GM19023 (cell line): ENCODE results near the gene SERPING1.

Experiments used
- ATAC-seq: cut with Tn5 transposase; IDR thresholded peaks from one replicate; pipeline ENCODE4 v1.9.1; 2021; ENCODE audit warnings: mild to moderate bottlenecking, moderate library complexity; ENCODE audit not compliant: unreplicated experiment

SERPING1 gene

DNA sequence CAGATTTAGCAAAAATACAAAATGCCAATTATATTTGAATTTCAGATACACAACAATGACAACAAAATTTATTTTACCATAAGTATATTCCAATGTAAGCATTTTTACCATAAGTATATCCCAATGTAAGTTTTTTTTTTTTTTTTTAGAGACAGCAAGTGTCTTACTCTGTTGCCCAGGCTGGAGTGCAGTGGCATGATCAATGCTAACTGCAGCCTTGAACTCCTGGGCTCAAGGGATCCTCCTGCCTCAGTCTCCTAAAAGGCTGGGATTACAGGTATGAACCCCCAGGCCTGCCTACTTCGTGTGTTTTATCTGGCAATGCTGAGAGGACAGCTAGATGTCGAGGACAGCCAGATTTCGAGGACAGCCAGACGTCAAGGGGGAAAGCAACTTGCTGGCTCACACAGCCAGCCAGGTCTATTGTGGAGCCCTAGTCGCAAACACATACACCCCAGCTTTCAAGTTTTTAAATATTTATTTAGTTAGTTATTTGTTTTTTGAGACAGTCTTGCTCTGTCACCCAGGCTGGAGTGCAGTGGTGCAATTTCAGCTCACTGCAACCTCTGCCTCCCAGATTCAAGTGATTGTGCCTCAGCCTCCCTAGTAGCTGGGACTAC lies 1.1 kb upstream of the SERPING1 start:
- no peak for ATAC-seq

DNA sequence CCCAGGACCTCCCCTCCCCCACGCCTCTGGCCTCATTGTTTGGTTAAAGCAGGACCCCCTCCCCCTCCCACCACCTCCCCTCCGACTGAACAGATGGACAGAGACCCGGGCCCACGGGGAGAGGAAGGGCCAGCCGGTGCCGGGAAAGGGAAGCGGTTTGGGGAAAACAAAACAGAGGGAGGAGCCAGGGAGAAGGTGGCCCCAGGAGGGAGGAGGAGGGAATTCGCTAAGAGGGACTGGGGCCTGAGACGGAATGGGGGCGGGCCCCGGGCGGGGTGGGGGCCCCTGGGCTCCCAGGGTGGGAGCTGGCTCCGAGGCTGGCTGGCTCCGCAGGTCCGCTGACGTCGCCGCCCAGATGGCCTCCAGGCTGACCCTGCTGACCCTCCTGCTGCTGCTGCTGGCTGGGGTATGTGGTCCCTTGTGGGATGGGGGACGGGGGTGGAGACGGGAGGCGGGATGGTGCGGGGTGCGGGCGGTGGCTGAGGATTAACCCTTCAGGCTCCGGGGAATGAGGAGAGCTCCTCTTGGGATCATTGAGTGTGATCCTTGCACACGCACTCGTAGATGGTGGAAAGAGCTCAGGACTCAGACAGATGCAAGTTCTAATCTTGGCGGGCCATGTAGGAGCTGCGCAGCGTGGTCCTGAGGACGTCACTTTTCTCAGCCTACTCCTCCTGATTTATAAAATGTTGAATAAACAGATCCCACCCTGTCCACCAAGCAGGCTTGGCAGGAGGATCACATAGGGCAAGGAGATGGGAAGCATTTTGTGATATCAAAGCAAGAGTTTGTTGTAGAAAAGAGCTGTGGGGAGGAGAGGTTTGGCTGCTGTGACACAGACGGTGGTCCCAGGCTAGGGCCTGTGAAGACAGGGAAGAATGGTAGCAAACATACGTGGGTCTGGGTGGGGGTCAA lies 688 bp downstream of the SERPING1 start:
- ATAC-seq = no peak

DNA sequence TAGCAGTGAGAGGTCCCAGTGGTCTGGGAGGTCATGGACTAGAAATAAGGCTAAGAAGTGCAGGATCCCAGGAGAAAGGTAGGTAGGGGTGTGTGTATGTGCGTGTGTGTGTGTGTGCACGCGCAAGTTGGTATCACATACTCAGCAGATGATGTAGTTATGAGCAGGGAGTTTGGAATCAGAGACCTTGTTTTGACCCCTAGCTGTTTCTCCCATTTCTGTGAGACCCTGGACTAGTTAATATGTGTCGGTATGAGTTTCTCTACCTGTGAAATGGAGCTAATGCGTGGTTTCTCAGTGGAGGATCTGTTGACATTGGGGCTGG lies 1.3 kb downstream of the SERPING1 start:
- ATAC-seq = no peak

DNA sequence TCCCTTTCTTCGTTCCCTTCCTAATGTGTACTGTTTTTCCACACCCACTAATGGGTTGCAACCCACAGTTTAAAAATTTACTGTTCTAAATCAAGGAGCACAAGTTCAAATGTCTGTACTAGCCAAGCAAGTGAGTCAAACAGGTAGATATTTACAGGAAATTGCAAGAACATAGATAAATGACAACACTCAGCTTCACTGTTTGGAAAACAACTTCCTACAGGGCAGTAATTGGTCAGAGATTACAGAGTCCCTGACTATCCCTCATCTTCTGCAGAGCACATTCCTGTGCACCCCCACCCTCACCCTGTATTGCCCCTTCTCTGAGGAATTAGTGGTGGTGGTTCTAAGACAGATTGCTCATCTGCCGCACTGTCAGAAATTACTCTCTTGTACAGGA lies 1.9 kb downstream of the SERPING1 start:
- ATAC-seq = no peak

DNA sequence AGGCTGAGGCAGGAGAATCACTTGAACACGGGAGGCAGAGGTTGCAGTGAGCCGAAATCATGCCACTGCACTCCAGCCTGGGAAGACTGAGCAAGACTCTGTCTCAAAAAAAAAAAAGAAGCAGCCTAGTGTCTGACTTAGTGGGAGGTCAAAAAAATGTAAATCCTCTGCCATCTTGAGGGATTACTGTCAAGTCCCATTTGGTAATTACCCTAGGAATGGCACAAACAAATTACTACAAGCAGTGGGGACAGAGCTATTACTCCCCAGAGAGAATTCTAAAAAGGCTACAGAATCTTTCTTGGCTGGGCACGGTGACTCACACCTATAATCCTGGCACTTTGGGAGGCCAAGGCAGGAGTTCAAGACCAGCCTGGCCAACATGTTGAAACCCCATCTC lies 3.8 kb downstream of the SERPING1 start:
- ATAC-seq = no peak

DNA sequence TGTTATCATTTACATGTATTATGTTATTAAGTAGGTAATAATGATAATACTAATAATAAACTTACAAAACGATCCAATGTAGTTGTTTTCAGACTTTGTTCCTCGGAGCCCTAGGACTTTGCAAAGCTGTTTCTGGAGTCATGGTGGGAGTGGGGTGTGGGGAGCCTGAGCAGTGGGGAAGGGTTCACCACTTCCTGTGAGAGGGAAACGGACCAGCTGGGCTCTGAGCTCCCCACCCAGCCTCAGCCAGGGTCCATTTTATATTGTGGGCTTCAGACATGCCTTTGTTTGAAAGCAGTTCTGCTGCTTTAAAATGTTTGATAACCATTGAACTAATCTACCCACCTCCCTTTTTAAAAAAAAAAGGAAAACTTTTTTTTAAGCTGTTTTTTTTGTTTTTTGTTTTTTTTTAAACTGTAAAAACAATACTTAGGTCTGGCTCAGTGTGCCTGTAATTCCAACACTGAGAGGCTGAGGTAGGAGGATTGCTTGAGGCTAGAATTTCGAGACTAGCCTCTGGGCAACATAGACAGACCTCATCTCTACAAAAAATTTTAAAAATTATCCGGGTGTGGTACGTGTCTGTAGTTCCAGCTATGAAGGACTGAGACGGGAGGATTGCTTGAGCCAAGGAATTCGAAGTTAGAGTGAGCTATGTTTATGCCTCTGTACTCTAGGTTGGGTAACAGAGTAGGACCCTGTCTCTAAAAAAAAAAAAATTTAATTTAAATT lies 7.0 kb downstream of the SERPING1 start:
- no peak for ATAC-seq

DNA sequence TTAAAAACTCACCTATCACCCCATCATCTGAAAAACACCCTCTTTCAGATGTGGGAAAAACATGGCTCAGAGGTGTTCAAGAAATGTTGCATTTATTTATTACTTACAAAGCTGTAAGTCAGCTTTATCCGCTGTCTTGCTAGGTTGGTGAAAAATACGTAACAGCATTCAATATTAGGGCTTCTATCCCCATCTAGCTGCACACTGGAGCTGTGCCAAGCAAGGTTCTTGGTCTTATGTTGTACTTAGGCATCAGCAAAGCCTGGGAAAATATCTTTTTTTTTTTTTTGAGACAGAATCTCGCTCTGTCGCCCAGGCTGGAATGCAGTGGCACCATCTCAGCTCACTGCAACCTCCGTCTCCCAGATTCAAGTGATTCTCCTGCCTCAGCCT lies 7.5 kb downstream of the SERPING1 start:
- ATAC-seq = no peak

DNA sequence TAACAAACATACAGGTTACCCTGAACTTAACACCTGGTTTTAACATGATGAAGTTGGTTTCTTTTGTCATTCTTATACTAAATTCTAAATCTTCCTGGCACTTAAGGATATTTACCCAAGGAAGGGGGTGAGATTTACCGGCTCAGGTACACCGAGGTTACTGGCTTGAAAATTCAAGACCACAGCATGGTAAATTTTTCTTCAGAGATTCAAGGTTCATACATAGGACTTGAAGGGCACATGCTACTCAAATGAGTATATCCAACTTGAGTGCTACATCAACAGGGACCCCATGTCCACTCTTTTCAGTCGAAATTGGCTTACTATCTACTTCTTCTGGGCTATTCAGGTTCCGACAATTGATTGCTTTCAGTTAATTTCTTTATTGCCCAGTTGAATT lies 12.7 kb downstream of the SERPING1 start:
- no peak for ATAC-seq

DNA sequence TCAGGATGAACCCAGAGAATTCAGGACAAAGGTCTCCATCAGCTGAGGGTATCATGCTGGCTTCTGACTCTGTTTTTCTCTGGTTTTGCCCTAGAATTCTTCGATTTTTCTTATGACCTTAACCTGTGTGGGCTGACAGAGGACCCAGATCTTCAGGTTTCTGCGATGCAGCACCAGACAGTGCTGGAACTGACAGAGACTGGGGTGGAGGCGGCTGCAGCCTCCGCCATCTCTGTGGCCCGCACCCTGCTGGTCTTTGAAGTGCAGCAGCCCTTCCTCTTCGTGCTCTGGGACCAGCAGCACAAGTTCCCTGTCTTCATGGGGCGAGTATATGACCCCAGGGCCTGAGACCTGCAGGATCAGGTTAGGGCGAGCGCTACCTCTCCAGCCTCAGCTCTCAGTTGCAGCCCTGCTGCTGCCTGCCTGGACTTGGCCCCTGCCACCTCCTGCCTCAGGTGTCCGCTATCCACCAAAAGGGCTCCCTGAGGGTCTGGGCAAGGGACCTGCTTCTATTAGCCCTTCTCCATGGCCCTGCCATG lies 16.8 kb downstream of the SERPING1 start:
- no peak for ATAC-seq

DNA sequence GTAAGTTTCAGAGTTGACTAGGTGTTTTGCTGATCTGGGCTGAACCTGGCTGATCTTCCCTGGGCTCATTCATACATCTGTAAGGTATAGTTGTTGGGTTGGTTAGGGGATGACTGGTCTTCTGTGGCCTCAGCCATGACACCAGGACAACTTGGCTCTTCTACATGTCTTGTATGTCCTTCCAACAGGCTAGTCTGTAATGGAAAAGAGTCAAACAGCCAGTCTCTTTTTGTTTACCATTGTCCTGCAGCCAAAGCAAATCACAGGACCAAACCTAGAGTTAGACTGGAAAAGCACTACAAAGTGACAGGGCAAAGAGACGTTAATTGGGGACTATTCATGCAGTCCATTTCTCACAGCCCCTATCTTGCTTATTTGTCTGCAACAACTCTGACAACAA lies 17.8 kb downstream of the SERPING1 start:
- no peak for ATAC-seq

DNA sequence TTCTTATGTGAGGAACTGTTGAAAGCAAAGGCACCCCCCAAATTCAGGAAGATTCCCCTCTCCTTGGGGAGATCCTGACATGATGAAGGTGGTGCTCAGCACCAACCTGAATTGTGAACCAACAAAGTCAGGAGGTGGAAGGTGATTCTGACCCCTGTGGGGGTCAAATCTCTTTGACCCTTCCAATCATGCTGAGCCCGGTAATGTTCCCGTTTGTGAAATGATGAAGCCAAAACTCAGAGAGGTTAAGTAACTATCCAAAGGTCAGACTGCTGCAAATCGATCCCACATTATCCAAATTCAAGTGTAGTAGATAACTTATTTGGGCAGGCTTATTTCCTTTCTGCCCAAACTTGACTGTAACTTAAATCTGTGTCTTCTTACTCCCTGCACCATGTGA lies 19.1 kb downstream of the SERPING1 start:
- no peak for ATAC-seq

DNA sequence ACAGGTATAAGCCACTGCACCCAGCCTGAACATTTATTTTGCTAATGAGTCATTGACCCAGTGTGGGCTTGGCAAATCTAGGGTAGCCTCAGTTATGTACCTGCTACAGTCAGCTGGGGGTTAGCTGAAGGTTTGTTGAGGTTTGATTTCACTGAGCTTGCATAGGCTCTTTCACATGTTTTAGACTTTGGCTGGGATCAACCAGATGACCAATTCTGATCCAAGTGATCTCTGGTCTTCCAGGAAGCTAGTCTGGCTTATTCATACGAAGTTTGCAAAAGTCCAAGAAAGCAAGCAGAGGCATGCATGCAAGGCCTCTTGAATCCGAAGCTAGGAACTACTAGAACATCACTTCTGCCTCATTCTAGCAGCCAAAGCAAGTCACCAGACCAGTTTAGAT lies 21.0 kb downstream of the SERPING1 start:
- no peak for ATAC-seq

DNA sequence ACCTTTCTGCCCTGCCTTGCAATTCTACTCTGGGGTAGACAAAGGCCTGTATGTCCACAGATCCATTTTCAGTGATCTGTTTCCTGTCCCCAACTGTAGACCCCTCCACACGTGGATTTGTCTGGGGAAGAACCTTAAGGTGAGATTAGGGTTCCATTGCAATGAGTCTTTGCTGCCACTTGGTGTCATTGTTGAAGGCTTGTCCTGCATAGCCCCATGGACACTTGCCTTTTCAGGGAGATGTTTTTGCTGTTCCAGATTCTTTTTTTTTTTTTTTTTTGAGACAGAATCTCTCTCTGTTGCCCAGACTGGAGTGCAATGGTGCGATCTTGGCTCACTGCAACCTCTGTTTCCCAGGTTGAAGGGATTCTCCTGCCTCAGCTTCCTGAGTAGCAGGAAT lies 21.8 kb downstream of the SERPING1 start:
- no peak for ATAC-seq

DNA sequence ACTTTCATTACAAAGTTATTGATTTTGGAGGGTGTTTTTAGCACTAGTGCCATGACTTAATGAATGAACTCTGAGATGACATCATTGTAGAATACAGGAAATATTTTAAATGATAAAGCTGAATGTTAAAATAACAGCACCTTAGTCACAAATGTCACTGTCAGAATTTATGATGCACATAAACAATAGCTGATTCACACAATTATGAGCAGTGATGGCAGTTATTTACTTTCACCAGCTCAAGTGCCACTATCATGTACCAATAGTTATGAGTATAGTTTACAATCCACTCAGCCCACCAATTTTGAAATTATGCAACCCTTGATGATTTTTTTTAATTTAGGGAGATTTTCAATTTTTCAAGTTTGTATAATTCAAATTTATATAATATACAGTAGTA lies 23.0 kb downstream of the SERPING1 start:
- no peak for ATAC-seq

DNA sequence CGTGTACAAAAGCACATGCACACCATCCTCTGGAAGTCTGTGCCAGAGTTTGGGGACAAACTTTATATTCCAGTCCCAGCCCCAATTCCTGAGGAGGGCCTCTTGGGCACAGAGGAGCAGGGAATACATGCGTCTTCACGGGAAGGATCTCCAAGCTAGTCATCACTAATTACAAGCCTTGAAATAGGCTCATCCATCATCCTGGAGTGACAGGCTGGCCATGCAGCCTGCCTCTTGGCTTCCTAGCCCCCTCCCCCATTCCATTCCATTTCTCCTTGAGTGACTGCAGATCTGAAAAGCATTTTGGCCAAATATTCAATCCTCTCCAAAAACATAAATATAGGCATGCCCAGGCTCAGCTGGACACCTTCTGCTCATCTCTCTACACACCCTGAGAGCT lies 24.8 kb downstream of the SERPING1 start:
- no peak for ATAC-seq

DNA sequence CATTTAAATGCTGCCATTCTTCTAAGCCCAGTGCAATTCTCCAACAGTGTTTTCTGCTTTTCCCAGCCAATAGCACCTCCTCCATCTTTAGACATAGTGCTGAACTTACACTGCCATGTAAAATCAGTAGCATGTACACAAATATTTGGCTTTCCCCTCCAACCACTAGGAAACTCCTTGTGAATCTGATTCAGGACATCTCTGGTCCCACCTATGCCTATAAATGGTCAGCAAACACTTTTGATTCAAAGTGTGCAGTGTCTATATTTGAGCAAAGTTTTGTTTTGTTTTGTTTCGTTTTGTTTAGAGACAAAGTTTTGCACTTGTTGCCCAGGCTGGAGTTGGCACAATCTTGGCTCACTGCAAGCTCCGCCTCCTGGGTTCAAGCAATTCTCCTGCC lies 27.4 kb downstream of the SERPING1 start:
- ATAC-seq = no peak

DNA sequence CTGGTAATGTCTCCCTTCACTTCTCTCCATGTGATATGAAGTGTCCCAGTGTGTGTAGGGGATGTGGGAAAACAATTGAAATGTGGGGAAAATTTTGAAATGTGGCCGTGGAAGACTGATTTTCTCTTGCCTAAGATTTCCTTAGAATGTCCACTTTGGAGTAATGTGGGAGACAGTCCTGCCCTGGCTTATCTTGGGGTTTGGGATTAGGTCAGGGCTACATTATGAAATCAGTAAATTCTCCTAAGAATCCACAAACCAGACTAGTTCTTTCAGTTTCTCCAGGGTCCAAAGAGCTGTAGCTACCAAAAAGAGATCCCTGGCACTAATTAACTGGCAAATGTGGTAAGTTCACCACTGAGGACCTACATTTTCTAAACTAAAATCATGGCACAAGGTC lies 29.4 kb downstream of the SERPING1 start:
- ATAC-seq = no peak

DNA sequence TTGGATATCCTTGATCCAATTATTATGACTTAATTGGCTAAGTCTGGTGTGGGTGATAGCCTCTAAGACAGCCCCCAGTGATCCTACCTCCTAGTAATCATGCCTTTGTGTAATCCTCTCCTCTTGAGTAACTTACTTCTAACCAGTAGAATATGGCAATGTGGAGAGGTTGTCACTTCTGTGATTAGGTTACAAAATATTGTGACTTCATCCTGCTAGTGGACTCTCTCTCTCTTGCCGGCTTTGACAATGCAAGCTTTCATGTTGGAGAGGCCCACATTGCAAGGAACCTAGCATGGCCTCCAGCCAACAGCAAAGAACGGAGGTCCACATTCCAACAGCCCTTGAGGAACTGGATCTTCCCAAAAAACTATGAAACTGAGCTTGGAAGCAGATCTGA lies 32.7 kb downstream of the SERPING1 start:
- ATAC-seq = no peak

DNA sequence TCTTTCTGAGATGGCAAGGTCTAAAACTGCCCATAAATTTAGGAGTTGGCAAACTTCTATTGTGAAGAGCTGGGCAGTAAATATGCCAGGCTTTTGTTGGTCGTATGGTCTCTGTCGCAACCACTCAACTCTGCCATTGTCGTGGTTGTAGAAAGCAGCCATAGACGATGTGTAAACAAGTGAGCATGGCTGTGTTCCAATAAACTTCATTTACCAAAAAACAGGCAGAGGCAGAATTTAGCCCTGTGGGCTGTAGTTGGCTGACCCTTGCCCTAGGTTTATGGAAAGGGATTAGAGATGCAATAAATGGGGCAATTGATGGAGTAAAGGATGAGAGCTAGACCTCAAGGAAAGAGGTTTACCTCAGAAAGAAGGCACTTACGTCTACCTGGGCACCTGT lies 34.6 kb downstream of the SERPING1 start:
- ATAC-seq = no peak

DNA sequence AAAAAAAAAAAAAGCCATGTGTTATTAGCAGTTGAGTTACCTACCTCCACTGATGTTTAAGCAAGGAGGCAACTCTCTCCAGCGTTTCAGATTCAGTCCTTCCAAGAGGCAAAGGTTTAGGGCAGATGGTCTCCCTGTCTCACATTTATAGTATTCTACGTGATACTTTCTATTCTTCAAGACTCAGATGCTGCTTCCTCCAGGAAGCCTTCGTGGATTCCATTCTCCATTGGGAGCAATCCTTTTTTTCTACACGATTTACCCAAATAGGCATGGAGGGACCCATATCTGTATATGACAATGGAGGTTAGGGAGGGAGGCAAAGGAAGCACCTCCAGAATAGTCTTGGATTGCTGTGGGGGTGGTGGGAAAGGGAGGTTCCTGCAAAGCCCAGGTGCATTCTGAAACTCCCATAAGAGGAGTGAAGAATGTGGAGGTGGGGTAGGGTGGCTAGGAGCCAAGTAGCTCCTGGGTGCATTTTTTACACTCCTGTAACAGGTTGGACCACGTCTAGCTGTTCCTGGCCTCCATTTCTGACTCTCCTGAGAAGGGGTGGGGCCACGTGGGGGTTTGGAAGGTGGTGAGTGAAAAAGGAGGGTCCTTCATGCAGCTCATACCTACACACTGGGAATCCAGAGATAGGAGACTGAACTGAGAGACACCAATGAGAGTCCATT lies 36.0 kb downstream of the SERPING1 start:
- no peak for ATAC-seq

DNA sequence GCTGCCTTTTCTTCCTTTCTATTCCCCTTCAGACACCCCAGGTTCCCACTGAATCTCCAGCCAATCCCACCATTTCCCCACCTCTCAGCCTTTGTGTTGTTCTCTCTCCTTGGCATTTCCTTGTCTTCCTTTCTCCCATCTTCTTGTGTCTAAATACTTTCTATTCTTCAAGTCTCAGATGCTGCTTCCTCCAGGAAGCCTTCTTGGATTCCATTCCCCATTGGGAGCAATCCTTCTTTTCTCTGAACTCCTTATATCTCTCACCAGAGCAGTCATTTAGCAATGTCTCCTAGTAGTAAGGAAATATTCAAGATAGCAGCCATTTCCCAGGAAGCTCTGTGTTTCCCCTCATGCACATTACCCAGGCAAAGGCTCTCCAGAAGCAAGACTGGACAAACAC lies 36.8 kb downstream of the SERPING1 start:
- ATAC-seq = no peak
